HepG2 (cell line): Measurements from ENCODE around the gene FMNL2. TPM values are rescaled to one million over a fixed set of nuclear protein-coding genes. Genes with fewer than 3 reads are reported as not detected.

Experiments
- ATAC-seq: fragments of 200-7000 bp; cut with Tn5 transposase; 3 replicates; pipeline ENCODE4 v1.9.1; 2020; ENCODE audit warnings: mild to moderate bottlenecking, moderate library complexity
- BruUV-seq: library from RNA; stranded (reverse); fragments of 400-500 nt; replicated peaks from 2 replicates; lab custom pipeline; 2021; lab: Mats Ljungman, UMichigan
- CTCF ChIA-PET: fragments of 300-600 bp; formaldehyde crosslinking; extraction: SDS; loops from one replicate; lab custom pipeline; 2021; ENCODE audit warnings: low total read pairs, inconsistent platforms, low intra/inter-chr PET ratio; lab: Yijun Ruan, JAX
- POLR2A ChIA-PET: fragments of 350-600 bp; sonication (Branson Sonifier 250); formaldehyde crosslinking; loops from one replicate; lab custom pipeline; 2020; ENCODE audit warnings: antibody characterized with exemption, inconsistent platforms; lab: Yijun Ruan, JAX
- DNase-seq: peaks from one replicate; pipeline ENCODE4 v3.0.0-alpha.2; 2015; ENCODE audit warnings: low spot score
- FAIRE-seq: peaks from 3 replicates; lab custom pipeline; 2011; peaks lifted over from hg19 to GRCh38; lab: Jason Lieb, UNC
- H2AFZ ChIP-seq: one replicate; pipeline ENCODE4 v1.6.1; 2011; ENCODE audit warnings: low read length, inconsistent platforms
- H3K27ac ChIP-seq: fragments of 300-600 bp; 3 replicates; pipeline ENCODE4 v1.8.0; 2011; ENCODE audit warnings: mixed run types, mild to moderate bottlenecking, mixed read lengths, low read length, inconsistent platforms; ENCODE audit not compliant: insufficient read depth; ENCODE audit errors: extremely low read length
- H3K27me3 ChIP-seq, 2 experiments: fragments of 200-600 bp in 1 of 2; 2 replicates in 1 of 2; 3 replicates in 1 of 2; pipeline versions ENCODE4 v1.6.0 to v1.8.0; 2011; ENCODE audit warnings: low read length in 2 of 2, mild to moderate bottlenecking in 2 of 2, moderate library complexity in 2 of 2, inconsistent platforms in 1 of 2; ENCODE audit not compliant: insufficient read depth in 2 of 2, control insufficient read depth in 1 of 2
- H3K36me3 ChIP-seq, 2 experiments: fragments of 200-600 bp in 1 of 2; replicated peaks in 1 of 2; 2 replicates in 1 of 2; 3 replicates in 1 of 2; pipeline versions ENCODE4 v1.5.1 to v1.8.0; 2011; ENCODE audit warnings: low read length in 2 of 2, inconsistent platforms in 1 of 2; ENCODE audit not compliant: insufficient read depth in 2 of 2, control insufficient read depth in 1 of 2
- H3K4me1 ChIP-seq: 2 replicates; pipeline ENCODE4 v1.5.1; 2012; ENCODE audit warnings: low read length, inconsistent platforms; ENCODE audit not compliant: insufficient read depth
- H3K4me2 ChIP-seq: 2 replicates; pipeline ENCODE4 v1.6.0; 2011; ENCODE audit warnings: low read depth, low read length, inconsistent platforms
- H3K4me3 ChIP-seq, 3 experiments: fragments of 200-600 bp in 1 of 3; sonication (generic), shearing (Covaris generic) in 1 of 3; replicated peaks in 1 of 3; 2 replicates each; pipeline ENCODE4 v1.5.1; 2011 to 2016; ENCODE audit warnings: low read length in 3 of 3, inconsistent platforms in 2 of 3, low read depth in 2 of 3, mild to moderate bottlenecking in 2 of 3, control low read depth in 1 of 3, mixed read lengths in 1 of 3; ENCODE audit not compliant: insufficient read depth in 1 of 3
- H3K79me2 ChIP-seq: one replicate; pipeline ENCODE4 v1.6.1; 2011; ENCODE audit warnings: low read length, inconsistent platforms; ENCODE audit not compliant: insufficient read depth
- H3K9ac ChIP-seq: 2 replicates; pipeline ENCODE4 v1.6.0; 2011; ENCODE audit warnings: mild to moderate bottlenecking, low read depth, low read length, inconsistent platforms; ENCODE audit not compliant: insufficient read depth
- H3K9me3 ChIP-seq: 2 replicates; pipeline ENCODE4 v1.5.1; 2012; ENCODE audit warnings: mild to moderate bottlenecking, low read length
- H4K20me1 ChIP-seq: 2 replicates; pipeline ENCODE4 v1.6.0; 2011; ENCODE audit warnings: inconsistent platforms, mild to moderate bottlenecking, low read length, moderate library complexity; ENCODE audit not compliant: insufficient read depth
- BORCS8-MEF2B ChIP-seq: sonication (generic); formaldehyde crosslinking; IDR thresholded peaks from 2 replicates; pipeline ENCODE4 v1.8.0; 2022; ENCODE audit warnings: mild to moderate bottlenecking, missing genetic modification reagents
- PAF1 ChIP-seq: IDR thresholded peaks from 2 replicates; pipeline ENCODE4 v1.6.1; 2016; ENCODE audit warnings: missing genetic modification reagents, missing compliant biosample characterization
- RFX1 ChIP-seq: fragments of 450-650 bp; IDR thresholded peaks from 2 replicates; pipeline ENCODE4 v1.6.1; 2017
- RXRA ChIP-seq: sonication (generic); formaldehyde crosslinking; IDR thresholded peaks from 2 replicates; pipeline ENCODE4 v1.5.1; 2020; ENCODE audit warnings: missing genetic modification reagents
- RXRB ChIP-seq: IDR thresholded peaks from 2 replicates; pipeline ENCODE4 v1.6.1; 2016; ENCODE audit warnings: borderline replicate concordance, missing genetic modification reagents, missing compliant biosample characterization
- SCMH1 ChIP-seq: sonication (generic); formaldehyde crosslinking; IDR thresholded peaks from 2 replicates; pipeline ENCODE4 v1.9.0; 2021; ENCODE audit warnings: missing genetic modification reagents, mild to moderate bottlenecking, borderline replicate concordance
- ZNF232 ChIP-seq: sonication (generic); formaldehyde crosslinking; IDR thresholded peaks from 2 replicates; pipeline ENCODE4 v1.4.0; 2020; ENCODE audit warnings: missing genetic modification reagents, borderline replicate concordance
- ZNF383 ChIP-seq: sonication (generic); formaldehyde crosslinking; IDR thresholded peaks from 2 replicates; pipeline ENCODE4 v1.4.0; 2020; ENCODE audit warnings: missing genetic modification reagents, mild to moderate bottlenecking, borderline replicate concordance
- ZNF446 ChIP-seq: sonication (generic); formaldehyde crosslinking; IDR thresholded peaks from 2 replicates; pipeline ENCODE4 v1.5.0; 2020; ENCODE audit warnings: mild to moderate bottlenecking, missing genetic modification reagents
- ZNF451 ChIP-seq: sonication (generic); formaldehyde crosslinking; IDR thresholded peaks from 2 replicates; pipeline ENCODE4 v1.5.0; 2020; ENCODE audit warnings: mild to moderate bottlenecking, missing genetic modification reagents
- ZNF556 ChIP-seq: sonication (generic); formaldehyde crosslinking; IDR thresholded peaks from 2 replicates; pipeline ENCODE4 v1.4.0; 2020; ENCODE audit warnings: mild to moderate bottlenecking, missing genetic modification reagents, borderline replicate concordance
- ZNF792 ChIP-seq: IDR thresholded peaks from 2 replicates; pipeline ENCODE4 v1.6.1; 2016
- ZNF891 ChIP-seq: sonication (generic); formaldehyde crosslinking; IDR thresholded peaks from 2 replicates; pipeline ENCODE4 v1.5.0; 2020; ENCODE audit warnings: mild to moderate bottlenecking, missing genetic modification reagents
- WGBS: methylation state at CpG from one replicate; pipeline ENCODE4 v1.1.6; 2017; ENCODE audit warnings: low lambda C conversion rate; 5-methylcytosine and 5-hydroxymethylcytosine counted together
- in situ Hi-C: cut with HindIII; loops from 2 replicates; pipeline ENCODE4 v1.10.0; 2017; ENCODE audit warnings: low pct_unique_long_range_greater_than_20kb; ENCODE audit not compliant: extremely low pct_ligation_motif_present
- intact Hi-C: fragments of 100-400 bp; cut with micrococcal nuclease; formaldehyde crosslinking; loops from one replicate; pipeline ENCODE4 v1.10.0; 2022; ENCODE audit not compliant: unreplicated experiment
- polyA plus RNA-seq, 8 experiments: library from polyadenylated mRNA; depleted of rRNA in 3 of 8; stranded (reverse) in 7 of 8; unstranded in 1 of 8; fragments of >200 nt; fragmentation: Illumina TruSeq in 4 of 8; extraction: Trizol in 4 of 8; gene quantifications; 2 replicates each; pipeline versions ENCODE4 v1.2.1 to v1.2.3, GENCODE V29; 2011 to 2016; ENCODE audit warnings: low read depth in 4 of 8, missing spikeins in 1 of 8, mixed read lengths in 1 of 8; ENCODE audit not compliant: insufficient read depth in 1 of 8
- total RNA-seq, 5 experiments: library from RNA; depleted of rRNA; stranded (reverse); fragments of >200 nt; fragmentation: Illumina TruSeq; extraction: Trizol; gene quantifications; 2 replicates each; pipeline ENCODE4 v1.2.3, GENCODE V29; 2016; ENCODE audit warnings: low read depth in 1 of 5
- TF ChIP-seq, protein P1 (sequence below): sonication (generic); formaldehyde crosslinking; IDR thresholded peaks from 2 replicates; pipeline ENCODE4 v1.4.0; 2020; ENCODE audit warnings: mild to moderate bottlenecking, missing genetic modification reagents
- TF ChIP-seq, protein P2 (sequence below): sonication (generic); formaldehyde crosslinking; IDR thresholded peaks from 2 replicates; pipeline ENCODE4 v1.4.0; 2020; ENCODE audit warnings: missing genetic modification reagents; ENCODE audit errors: not compliant biosample characterization
- TF ChIP-seq, protein P3 (sequence below): IDR thresholded peaks from 2 replicates; pipeline ENCODE4 v1.6.1; 2018; ENCODE audit warnings: missing genetic modification reagents, mild to moderate bottlenecking, missing compliant biosample characterization
- TF ChIP-seq, protein P4 (sequence below): sonication (generic); formaldehyde crosslinking; IDR thresholded peaks from 2 replicates; pipeline ENCODE4 v1.4.0; 2020; ENCODE audit warnings: mild to moderate bottlenecking, missing genetic modification reagents

FMNL2 gene
- total and polyA plus RNA-seq, 2 of the 13 experiments (the other 11 are each of a cell fraction or from before 2014, with no cell fraction given): 66.5 to 67.7 TPM

DNA sequence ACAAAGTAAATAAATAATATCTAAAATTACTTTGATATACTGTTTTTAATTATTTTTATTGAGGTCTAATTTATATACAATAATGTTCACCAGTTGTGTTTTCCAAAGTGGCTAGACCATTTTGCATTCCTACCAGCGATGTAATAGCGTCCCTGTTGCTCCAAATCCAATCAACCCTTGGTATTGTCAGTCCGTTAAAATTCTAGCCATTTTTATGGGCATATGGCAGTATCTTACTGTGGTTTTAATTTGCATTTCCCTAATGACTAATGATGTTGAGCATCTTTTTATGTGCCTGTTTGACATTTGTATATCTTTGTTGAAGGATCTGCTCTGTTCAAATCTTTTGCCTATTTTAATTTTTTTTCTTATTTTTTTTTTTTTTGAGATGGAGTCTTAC is 197.3 kb downstream of the FMNL2 start:
- in situ Hi-C loops: no loop called here
- no peak for FAIRE-seq

DNA sequence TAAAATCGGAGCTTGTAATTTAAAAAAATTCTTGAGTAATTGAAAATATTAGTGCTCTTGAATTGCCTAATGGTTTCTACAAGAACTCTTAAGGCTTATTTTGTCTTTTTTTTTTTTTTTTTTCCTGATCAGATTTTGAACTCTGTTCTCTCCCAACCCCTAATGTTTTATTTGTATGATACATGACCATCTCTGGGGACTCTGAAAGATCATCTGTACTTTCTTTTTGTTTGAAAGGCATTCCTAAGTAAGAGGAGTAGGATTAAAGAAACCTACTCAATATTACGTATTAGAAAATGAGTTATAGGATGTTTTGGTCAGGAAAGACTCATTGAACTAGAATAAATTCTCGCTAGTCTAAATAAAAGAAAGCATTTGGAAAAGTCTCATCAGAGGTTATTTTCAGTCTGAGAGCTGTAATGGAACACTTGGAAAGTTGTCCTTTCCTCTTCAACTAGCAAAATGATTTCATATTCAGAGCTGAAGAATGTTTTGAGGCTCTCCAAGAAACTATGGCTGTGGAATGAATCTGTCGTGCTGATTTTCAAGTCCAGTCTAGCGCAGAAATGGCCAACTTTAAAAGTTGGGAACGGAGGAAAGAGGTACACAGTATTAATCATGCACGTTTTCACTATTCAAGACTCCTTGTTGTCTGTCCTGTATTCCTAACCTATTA is 199.6 kb downstream of the FMNL2 start:
- Histone ChIP-seq H3K79me2 (peaks cover 62% of the 10 kb centered on the region), H2AFZ (no peak overlapping the region), H3K27ac (no peak overlapping the region), H3K4me3 (no peak overlapping the region), H3K36me3 (no peaks in the 10 kb centered on the region), H3K4me1 (peaks cover 13% of the 10 kb centered on the region; the same call in 1 of the 2 replicates), H3K27me3 (no peaks in the 10 kb centered on the region), H3K9me3 (no peaks in the 10 kb centered on the region), H4K20me1 (no peaks in the 10 kb centered on the region), H3K9ac (no peak overlapping the region), H3K4me2 (no peak overlapping the region)
- no TSS peak for BruUV-seq
- POLR2A ChIA-PET: no interaction called here
- 82% methylated on average over 7 of the region's 7 CpGs for WGBS
- CTCF ChIA-PET: no interaction called here
- FAIRE-seq: no peak
- in situ Hi-C loops (no loop called here), intact Hi-C loops (no loop called here)
- no peak for ATAC-seq
- no peak for DNase-seq
- TF ChIP-seq ZNF383: no peak
- no peak for TF ChIP-seq PAF1 (CRISPR knock-in tag)
- no peak for TF ChIP-seq RFX1
- TF ChIP-seq, protein P1, sequence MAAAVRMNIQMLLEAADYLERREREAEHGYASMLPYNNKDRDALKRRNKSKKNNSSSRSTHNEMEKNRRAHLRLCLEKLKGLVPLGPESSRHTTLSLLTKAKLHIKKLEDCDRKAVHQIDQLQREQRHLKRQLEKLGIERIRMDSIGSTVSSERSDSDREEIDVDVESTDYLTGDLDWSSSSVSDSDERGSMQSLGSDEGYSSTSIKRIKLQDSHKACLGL: no peak
- no peak for TF ChIP-seq ZNF451 (CRISPR knock-in tag)
- TF ChIP-seq SCMH1 (CRISPR knock-in tag): no peak
- TF ChIP-seq, protein P2, sequence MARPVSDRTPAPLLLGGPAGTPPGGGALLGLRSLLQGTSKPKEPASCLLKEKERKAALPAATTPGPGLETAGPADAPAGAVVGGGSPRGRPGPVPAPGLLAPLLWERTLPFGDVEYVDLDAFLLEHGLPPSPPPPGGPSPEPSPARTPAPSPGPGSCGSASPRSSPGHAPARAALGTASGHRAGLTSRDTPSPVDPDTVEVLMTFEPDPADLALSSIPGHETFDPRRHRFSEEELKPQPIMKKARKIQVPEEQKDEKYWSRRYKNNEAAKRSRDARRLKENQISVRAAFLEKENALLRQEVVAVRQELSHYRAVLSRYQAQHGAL (CRISPR knock-in tag): no peak
- no peak for TF ChIP-seq ZNF446 (CRISPR knock-in tag)
- TF ChIP-seq ZNF556 (CRISPR knock-in tag): no peak
- no peak for TF ChIP-seq ZNF792 (CRISPR knock-in tag)
- TF ChIP-seq, protein P3, sequence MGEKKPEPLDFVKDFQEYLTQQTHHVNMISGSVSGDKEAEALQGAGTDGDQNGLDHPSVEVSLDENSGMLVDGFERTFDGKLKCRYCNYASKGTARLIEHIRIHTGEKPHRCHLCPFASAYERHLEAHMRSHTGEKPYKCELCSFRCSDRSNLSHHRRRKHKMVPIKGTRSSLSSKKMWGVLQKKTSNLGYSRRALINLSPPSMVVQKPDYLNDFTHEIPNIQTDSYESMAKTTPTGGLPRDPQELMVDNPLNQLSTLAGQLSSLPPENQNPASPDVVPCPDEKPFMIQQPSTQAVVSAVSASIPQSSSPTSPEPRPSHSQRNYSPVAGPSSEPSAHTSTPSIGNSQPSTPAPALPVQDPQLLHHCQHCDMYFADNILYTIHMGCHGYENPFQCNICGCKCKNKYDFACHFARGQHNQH: no peak
- TF ChIP-seq, all 625 proteins: peak for 0

More for the DNA sequence above, 197.3 kb downstream of the FMNL2 start:
- no peak for ATAC-seq
- intact Hi-C loops: no loop called here
- no peak for DNase-seq
- BruUV-seq: no TSS peak
- H3K4me1 ChIP-seq: peaks cover 13% of the 10 kb centered on the region; the same call in 1 of the 2 replicates
- no peak overlapping the region for H3K4me3 ChIP-seq
- WGBS: 98% methylated on average over 2 of the region's 3 CpGs
- no peaks in the 10 kb centered on the region for H3K9me3 ChIP-seq
- no peaks in the 10 kb centered on the region for H4K20me1 ChIP-seq
- CTCF ChIA-PET: no interaction called here
- H3K27me3 ChIP-seq: no peaks in the 10 kb centered on the region
- H3K9ac ChIP-seq: no peak overlapping the region
- POLR2A ChIA-PET: no interaction called here
- H3K27ac ChIP-seq: no peak overlapping the region
- H2AFZ ChIP-seq: no peak overlapping the region
- TF ChIP-seq BORCS8-MEF2B (no peak), ZNF232 (CRISPR knock-in tag) (no peak), RXRA (CRISPR knock-in tag) (no peak), RXRB (CRISPR knock-in tag) (no peak), ZNF891 (CRISPR knock-in tag) (no peak)
- TF ChIP-seq, protein P4, sequence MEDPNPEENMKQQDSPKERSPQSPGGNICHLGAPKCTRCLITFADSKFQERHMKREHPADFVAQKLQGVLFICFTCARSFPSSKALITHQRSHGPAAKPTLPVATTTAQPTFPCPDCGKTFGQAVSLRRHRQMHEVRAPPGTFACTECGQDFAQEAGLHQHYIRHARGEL (CRISPR knock-in tag): no peak
- no peak overlapping the region for H3K4me2 ChIP-seq
- H3K36me3 ChIP-seq: peaks cover 4 to 8% of the 10 kb centered on the region in 2 experiments; a peak in 3 of 5 replicates
- H3K79me2 ChIP-seq: peaks cover 50% of the 10 kb centered on the region
